Measurements from ENCODE around the gene IDI1.
"Not testable (repeated sequence)": the region's sequence is repeated elsewhere in the genome, so short reads cannot be mapped to it uniquely, and the experiment has no call there.

IDI1 gene

GRCh38 chr10:1033601-1034000 lies 15.3 kb downstream of the IDI1 start:
- no peak for FAIRE-seq

GRCh38 chr10:1029838-1030237 lies 19.1 kb downstream of the IDI1 start:
- FAIRE-seq = no peak

GRCh38 chr10:1026578-1026977 lies 22.3 kb downstream of the IDI1 start:
- FAIRE-seq = no peak

- FAIRE-seq = no peak
These were observed 23.2 kb downstream of the IDI1 start, which contains the start of gene IDI2 for GRCh38 chr10:1025683-1026082. TSS of gene IDI2 (minus strand) at chr10:1025859. CDS start at chr10:1024723, 1,136 bp downstream.

- no peak for FAIRE-seq
These were observed 24.8 kb downstream of the IDI1 start for GRCh38 chr10:1024103-1024502.

GRCh38 chr10:1022413-1022812 lies 26.5 kb downstream of the IDI1 start:
- FAIRE-seq = no peak

- FAIRE-seq = no peak
These were observed 28.0 kb downstream of the IDI1 start for GRCh38 chr10:1020958-1021357.

GRCh38 chr10:1020460-1020859 lies 28.5 kb downstream of the IDI1 start:
- FAIRE-seq = no peak

GRCh38 chr10:1019362-1019761 lies 29.6 kb downstream of the IDI1 start:
- FAIRE-seq = no peak

- no peak for FAIRE-seq
These were observed 33.2 kb downstream of the IDI1 start for GRCh38 chr10:1015688-1016087.

- FAIRE-seq = no peak
These were observed 37.2 kb downstream of the IDI1 start for GRCh38 chr10:1011696-1012095.

GRCh38 chr10:1010703-1011102 lies 38.2 kb downstream of the IDI1 start:
- FAIRE-seq = no peak

GRCh38 chr10:1009947-1010346 lies 39.0 kb downstream of the IDI1 start:
- FAIRE-seq = not testable (repeated sequence)

GRCh38 chr10:1009071-1009494 lies 39.8 kb downstream of the IDI1 start:
- FAIRE-seq = no peak

GRCh38 chr10:1007583-1007982 lies 41.3 kb downstream of the IDI1 start:
- FAIRE-seq = no peak

GRCh38 chr10:1006573-1006972 lies 42.3 kb downstream of the IDI1 start:
- no peak for FAIRE-seq

- no peak for FAIRE-seq
These were observed 44.8 kb downstream of the IDI1 start for GRCh38 chr10:1003884-1004670.

GRCh38 chr10:1002425-1003006 lies 46.4 kb downstream of the IDI1 start:
- FAIRE-seq = no peak

- no peak for FAIRE-seq
These were observed 51.5 kb downstream of the IDI1 start for GRCh38 chr10:997266-998022.

GRCh38 chr10:996031-996430 lies 52.9 kb downstream of the IDI1 start:
- no peak for FAIRE-seq

GRCh38 chr10:995559-995926 lies 53.4 kb downstream of the IDI1 start:
- no peak for FAIRE-seq

GRCh38 chr10:994836-995558 lies 53.9 kb downstream of the IDI1 start:
- no peak for FAIRE-seq

GRCh38 chr10:992871-993270 lies 56.0 kb downstream of the IDI1 start:
- no peak for FAIRE-seq

Data from islet of Langerhans (tissue), 1 donor.